A673 (cell line): Measurements from ENCODE around the gene TM4SF1. TPM values are rescaled to one million over a fixed set of nuclear protein-coding genes. Genes with fewer than 3 reads are reported as not detected.

Experiments
- BruUV-seq: library from RNA; stranded (reverse); fragments of 400-500 nt; replicated peaks from 2 replicates; lab custom pipeline; 2021; lab: Mats Ljungman, UMichigan
- CTCF ChIA-PET: fragments of 300-600 bp; sonication (Branson Sonifier 250); formaldehyde crosslinking; loops from one replicate; lab custom pipeline; 2022; ENCODE audit warnings: antibody characterized with exemption; lab: Charles Lee
- POLR2A ChIA-PET: fragments of 300-600 bp; sonication (Branson Sonifier 250); formaldehyde crosslinking; loops from one replicate; lab custom pipeline; 2022; ENCODE audit warnings: antibody characterized with exemption; ENCODE audit not compliant: low non-redundant PET; lab: Charles Lee
- DNase-seq: peaks from one replicate; pipeline ENCODE4 v3.0.0-alpha.2; 2015; ENCODE audit warnings: low spot score
- H3K27ac ChIP-seq: fragments of 200-600 bp; sonication (generic); 2 replicates; pipeline ENCODE4 v1.5.1; 2016; ENCODE audit warnings: mixed run types, low read depth, mild to moderate bottlenecking, mixed read lengths, antibody characterized with exemption, low read length; ENCODE audit not compliant: poor library complexity, severe bottlenecking
- H3K27me3 ChIP-seq: fragments of 200-600 bp; sonication (generic); replicated peaks from 2 replicates; pipeline ENCODE4 v1.6.1; 2017; ENCODE audit warnings: mixed run types, low read depth, mild to moderate bottlenecking, mixed read lengths, antibody characterized with exemption, low read length; ENCODE audit not compliant: insufficient read depth, poor library complexity
- H3K36me3 ChIP-seq: fragments of 200-600 bp; sonication (generic); 2 replicates; pipeline ENCODE4 v1.6.1; 2016; ENCODE audit warnings: mixed run types, mild to moderate bottlenecking, mixed read lengths, antibody characterized with exemption, low read length; ENCODE audit not compliant: insufficient read depth, poor library complexity, severe bottlenecking
- H3K4me1 ChIP-seq: fragments of 200-600 bp; sonication (generic); 2 replicates; pipeline ENCODE4 v1.6.1; 2017; ENCODE audit warnings: mixed run types, mild to moderate bottlenecking, mixed read lengths, antibody characterized with exemption, low read length; ENCODE audit not compliant: insufficient read depth, poor library complexity, severe bottlenecking
- H3K4me3 ChIP-seq: fragments of 200-600 bp; sonication (generic); 2 replicates; pipeline ENCODE4 v1.5.1; 2016; ENCODE audit warnings: low read depth, mixed run types, mild to moderate bottlenecking, mixed read lengths, low read length; ENCODE audit not compliant: poor library complexity, severe bottlenecking
- H3K9me3 ChIP-seq: fragments of 200-600 bp; sonication (generic); 2 replicates; pipeline ENCODE4 v1.6.1; 2016; ENCODE audit warnings: mixed run types, low read depth, mild to moderate bottlenecking, mixed read lengths, antibody characterized with exemption, low read length; ENCODE audit not compliant: poor library complexity, severe bottlenecking
- CTCF ChIP-seq: fragments of 300-800, 200-600 bp; sonication (generic); conservative IDR thresholded peaks from 2 replicates; pipeline ENCODE4 v1.5.1; 2017; ENCODE audit warnings: low read depth, mild to moderate bottlenecking, antibody characterized with exemption, low read length, moderate library complexity, mixed read lengths
- EZH2 ChIP-seq: fragments of 200-600 bp; sonication (generic); IDR thresholded peaks from 2 replicates; pipeline ENCODE4 v1.6.1; 2017; ENCODE audit warnings: borderline replicate concordance, low read depth, mild to moderate bottlenecking, mixed read lengths, antibody characterized with exemption, low read length; ENCODE audit not compliant: poor library complexity, severe bottlenecking
- intact Hi-C: fragments of 100-400 bp; cut with micrococcal nuclease; formaldehyde crosslinking; loops from one replicate; pipeline ENCODE4 v1.10.0; 2022; ENCODE audit not compliant: unreplicated experiment
- total RNA-seq: library from RNA; stranded (reverse); gene quantifications from 2 replicates; pipeline ENCODE4 v1.2.3, GENCODE V29; 2021

Gene TM4SF1
- total RNA-seq, 1 experiment from 2014 or later = 0.28 TPM

- Histone ChIP-seq H3K4me1 (peaks cover 5% of the 10 kb centered on the region), H3K4me3 (no peak overlapping the region), H3K36me3 (no peaks in the 10 kb centered on the region), H3K27me3 (no peaks in the 10 kb centered on the region), H3K9me3 (no peaks in the 10 kb centered on the region), H3K27ac (no peak overlapping the region)
- no TSS peak for BruUV-seq
- TF ChIP-seq EZH2 = no peak
- no peak for TF ChIP-seq CTCF
- intact Hi-C loops = no loop called here
- ChIA-PET CTCF (no interaction called here), POLR2A (no interaction called here)
- no peak for DNase-seq
Observed at GRCh38 chr3:149368674-149369497, 8.6 kb downstream of the TM4SF1 start.

GRCh38 chr3:149368201-149368673, 9.2 kb downstream of the TM4SF1 start:
- Histone ChIP-seq H3K4me1 (peaks cover 5% of the 10 kb centered on the region), H3K36me3 (no peaks in the 10 kb centered on the region), H3K27ac (no peak overlapping the region), H3K9me3 (no peaks in the 10 kb centered on the region), H3K27me3 (no peaks in the 10 kb centered on the region), H3K4me3 (no peak overlapping the region)
- ChIA-PET CTCF (no interaction called here), POLR2A (no interaction called here)
- TF ChIP-seq CTCF (0 out of 2 replicates have a peak, but pooled peaks have one; percentile 15), EZH2 (no peak)
- intact Hi-C loops = no loop called here
- BruUV-seq = no TSS peak
- DNase-seq = no peak

GRCh38 chr3:149366941-149367840, 10.3 kb downstream of the TM4SF1 start:
- ChIA-PET POLR2A (no interaction called here), CTCF (no interaction called here)
- no peak overlapping the region for H3K27ac ChIP-seq
- H3K27me3 ChIP-seq = no peaks in the 10 kb centered on the region
- intact Hi-C loops = no loop called here
- no TSS peak for BruUV-seq
- no peaks in the 10 kb centered on the region for H3K36me3 ChIP-seq
- H3K9me3 ChIP-seq = no peaks in the 10 kb centered on the region
- peaks cover 5% of the 10 kb centered on the region for H3K4me1 ChIP-seq
- no peak for DNase-seq
- no peak overlapping the region for H3K4me3 ChIP-seq
- no peak for TF ChIP-seq EZH2
- TF ChIP-seq CTCF = no peak
